DMS 273 (cell line): ENCODE data around the gene STK32B.
A peak's percentile ranks its signal among the peaks of the same experiment; 100 is the strongest.
"Not testable (repeated sequence)": the region's sequence is repeated elsewhere in the genome, so short reads cannot be mapped to it uniquely, and the experiment has no call there.

Experiments
- DNase-seq: peaks from one replicate; lab custom pipeline; 2025; ENCODE audit not compliant: unreplicated experiment; lab: John Stamatoyannopoulos, UW

STK32B gene

DNA sequence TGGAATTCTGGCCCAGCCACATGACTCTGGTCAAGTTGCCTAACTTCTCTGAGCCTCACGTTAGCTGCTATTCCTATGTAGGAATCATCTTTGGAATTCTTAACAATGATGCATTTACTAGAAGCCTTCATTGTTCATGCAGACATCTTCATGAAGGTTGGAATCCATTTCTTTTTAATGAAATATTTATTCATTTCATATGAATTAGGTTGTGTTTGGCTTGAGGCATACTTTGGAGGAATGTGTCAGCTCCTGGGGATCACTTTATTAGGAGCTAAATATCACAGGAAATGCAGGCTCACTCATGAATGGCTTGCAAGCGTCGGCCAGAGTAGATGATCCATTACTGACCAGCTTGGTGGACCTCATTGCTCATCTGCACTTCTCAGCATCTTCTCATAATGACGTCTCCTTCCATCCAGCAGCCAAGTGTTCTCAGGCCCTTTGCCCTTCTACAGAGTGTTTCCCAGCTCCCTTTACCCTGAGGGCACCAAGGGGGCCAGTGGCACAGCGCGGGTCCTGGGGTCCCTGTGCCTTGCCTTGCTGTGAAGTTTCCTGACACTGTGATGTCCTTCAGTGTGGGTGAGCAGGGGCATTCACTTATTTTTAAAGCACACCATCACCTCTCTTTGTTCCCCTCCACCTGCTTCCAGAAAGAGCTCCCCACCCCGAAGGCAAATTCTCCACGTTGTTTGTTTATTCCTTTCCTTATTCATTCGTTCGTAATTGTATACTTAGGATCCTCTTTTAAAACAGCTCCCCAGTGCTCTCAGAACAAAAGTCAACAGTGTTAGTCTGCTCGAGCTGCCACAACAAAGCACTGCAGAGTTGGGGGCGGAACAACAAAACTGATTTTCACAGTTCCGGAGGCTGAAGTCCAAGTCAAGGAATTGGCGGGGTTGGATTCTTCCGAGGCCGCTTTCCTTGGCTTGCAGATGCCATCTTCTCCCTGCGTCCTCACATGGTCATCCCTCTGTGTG, 106.8 kb downstream of the STK32B start:
- no peak for DNase-seq

DNA sequence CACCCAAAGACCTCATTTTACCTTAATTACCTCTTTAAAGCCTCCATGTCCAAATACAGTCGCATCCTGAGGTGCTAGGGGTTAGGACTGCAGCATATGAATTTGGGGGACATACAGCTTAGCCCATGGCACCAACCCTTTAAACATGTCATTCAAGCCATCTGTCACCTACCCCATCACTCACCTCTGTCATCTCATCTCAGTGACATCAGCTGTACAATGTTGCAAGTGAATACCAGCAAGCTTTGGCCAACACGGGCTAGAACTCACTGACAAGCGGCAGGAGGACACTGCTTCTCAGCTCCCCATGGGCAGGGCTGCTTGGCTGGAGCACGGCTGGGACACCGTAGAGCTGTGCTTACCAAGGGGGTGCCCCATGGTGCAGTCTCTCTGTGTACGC, 107.5 kb downstream of the STK32B start:
- no peak for DNase-seq

DNA sequence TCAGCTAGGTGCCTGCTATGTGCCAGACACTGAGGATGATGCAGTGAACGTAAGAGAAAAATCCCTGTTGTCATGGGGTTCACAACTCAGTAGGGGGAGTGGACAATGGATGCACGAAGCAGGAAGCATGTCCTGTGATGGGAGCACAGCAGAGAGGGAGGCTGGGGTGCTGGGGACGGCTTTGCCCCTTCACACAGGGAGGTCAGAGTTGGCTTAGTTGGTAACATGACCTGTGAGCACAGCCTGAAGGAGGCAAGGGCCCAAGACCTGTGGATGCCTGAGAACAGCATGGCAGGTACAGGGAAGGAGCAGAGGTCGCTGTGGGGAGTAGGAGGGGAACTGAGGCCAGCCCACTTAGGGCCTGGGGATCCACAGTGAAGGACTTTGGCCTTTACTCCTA, 109.4 kb downstream of the STK32B start:
- DNase-seq: no peak

DNA sequence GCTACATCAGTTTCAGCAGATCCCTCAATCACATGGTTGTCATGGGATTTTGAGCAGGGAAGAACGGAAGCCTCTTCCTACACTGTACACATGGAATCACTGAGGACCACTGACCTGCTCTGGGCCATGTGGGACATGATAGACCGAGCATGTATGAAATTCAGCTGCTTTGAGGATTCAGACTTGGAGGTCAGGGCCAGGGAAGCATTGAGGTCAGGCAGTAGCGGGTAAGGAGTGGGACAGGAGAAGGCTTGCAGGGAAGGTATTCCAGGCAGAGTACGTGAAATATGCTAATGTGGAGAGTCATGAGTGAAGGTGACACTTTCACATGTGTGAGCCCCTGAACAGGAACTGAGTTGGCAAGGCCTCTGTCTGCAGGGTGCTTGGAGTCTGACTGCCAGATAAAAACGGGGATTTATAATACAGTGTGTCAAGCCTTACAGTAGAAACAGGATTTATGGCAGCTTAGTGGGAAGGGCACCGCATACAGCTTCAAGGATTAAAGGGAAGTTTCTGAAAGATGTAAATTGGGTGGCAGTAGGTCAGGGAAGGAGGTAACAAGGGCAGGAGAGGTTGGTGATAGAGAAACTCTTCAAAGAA, 111.7 kb downstream of the STK32B start:
- DNase-seq: no peak

DNA sequence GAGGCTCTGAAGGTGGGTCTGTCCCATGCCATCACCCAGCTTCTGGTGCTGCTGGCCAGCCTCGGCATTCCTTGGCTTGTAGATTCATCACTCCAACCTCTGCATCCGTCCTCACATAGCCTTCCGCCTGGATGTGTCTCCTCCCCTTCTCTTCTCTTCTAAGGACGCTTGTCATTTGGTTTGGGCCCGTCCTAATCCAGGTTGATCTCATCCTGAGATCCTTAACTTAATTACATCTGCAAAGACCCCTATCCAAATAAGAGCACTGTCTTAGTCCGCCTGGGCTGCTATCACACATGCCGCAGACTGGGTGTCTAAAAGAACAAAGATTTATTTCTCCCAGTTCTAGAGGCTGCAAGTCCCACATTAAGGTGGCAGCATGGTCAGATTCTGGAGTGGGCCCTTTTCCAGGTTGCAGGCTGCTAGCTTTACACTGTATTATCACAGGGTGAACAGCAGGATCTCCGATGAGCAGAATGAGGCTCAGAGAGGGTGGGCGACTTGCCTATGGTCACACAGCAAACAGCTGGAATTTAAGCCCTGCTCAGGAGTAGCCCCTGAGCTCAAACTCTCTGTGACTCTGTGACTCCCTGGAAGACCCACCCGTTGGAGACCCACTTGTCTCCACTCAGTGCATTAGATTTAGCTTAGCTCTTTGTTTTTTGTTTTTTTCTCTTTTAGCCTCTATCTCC, 113.1 kb downstream of the STK32B start:
- no peak for DNase-seq

DNA sequence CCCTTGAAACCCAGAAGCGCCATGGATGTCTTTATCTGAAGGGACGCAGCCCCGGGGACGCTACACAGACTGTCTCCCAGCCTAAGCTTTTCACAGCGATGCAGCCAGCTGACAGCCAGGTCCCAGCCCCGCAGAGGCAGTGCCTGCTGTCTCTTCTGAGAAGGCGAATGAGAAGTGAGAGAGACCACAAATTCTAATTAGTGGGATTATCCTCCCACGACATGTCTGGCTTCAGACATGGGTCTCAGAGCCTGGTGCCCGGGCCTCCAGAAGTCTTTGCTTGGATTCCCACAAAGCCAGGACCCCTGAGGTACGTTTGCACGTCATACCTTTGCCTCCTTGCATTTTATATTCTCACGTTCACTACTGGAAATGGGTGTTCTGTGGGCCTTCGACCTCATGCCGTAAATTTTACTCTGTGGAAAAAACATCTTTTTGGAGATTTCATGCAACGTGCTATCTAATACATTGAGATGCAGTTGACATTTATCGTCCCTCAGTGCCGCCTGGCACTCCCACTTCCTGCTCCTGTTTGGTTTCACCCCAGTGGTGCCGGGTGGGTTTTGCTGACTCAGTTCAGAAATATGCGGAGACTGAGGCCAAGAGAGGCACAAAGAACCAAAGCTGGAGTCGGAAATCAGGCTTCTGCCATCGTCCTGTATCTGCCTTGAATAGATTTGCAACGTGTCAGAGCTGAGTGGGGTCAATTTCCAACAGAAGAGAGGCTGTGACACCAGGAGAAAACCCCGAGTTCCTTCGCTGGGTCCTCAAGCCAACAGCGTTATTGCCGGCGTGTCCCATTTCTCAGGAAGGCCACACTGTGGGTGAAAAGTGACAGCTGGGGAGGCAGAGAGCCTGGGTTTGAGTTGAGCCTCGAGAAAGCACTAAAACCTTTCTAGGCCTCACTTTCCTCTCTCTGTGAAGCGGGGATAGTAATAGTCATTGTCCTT, 114.4 kb downstream of the STK32B start:
- no peak for DNase-seq

DNA sequence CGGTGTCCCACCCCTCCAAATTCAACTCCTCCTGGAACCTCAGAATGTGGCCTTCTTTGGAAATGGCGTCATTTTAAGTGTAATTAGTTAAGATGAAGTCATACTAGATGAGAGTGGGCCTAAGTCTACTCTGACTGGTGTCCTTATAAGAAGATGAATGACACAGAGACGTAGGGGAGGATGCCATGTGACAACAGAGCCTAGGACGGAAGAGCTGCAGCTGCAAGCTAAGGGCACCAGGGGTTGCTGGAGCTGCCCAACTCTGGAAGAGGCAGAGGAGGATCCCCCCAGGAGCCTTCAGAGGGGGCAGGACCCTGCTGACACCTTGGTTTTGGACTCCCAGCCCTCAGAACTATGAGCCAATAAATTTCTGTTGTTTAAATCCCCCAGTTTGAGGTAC, 115.1 kb downstream of the STK32B start:
- DNase-seq: no peak

DNA sequence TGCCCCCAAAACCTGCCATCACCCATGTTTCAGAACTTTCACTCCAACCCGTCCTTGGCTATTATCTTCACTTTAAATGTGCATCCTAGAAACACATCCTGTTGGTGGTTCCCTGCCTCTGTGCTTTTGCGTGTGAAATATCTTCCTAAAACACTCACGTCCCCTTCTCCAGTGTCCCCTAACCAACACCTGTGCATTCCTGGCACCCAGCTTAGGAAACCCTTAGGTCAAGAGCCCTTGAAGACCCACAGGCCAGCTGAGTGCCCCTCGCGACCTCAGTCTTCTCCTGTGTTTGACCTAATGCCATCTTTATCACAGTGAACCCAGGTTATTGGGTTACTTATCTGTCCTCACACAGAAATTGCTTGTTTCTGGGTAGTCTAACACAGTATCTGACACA, 117.6 kb downstream of the STK32B start:
- no peak for DNase-seq

DNA sequence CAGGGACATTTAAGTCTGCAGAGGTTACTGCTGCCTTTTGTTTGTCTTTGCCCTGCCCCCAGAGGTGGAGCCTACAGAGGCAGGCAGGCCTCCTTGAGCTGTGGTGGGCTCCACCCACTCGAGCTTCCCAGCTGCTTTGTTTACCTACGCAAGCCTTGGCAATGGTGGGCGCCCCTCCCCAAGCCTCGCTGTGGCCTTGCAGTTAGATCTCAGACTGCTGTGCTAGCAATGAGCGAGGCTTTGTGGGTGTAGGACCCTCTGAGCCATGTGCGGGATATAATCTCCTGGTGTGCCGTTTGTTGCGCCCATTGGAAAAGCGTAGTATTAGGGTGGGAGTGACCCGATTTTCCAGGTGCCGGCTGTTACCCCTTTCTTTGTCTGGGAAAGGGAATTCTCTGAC, 124.6 kb downstream of the STK32B start:
- DNase-seq: not testable (repeated sequence)

DNA sequence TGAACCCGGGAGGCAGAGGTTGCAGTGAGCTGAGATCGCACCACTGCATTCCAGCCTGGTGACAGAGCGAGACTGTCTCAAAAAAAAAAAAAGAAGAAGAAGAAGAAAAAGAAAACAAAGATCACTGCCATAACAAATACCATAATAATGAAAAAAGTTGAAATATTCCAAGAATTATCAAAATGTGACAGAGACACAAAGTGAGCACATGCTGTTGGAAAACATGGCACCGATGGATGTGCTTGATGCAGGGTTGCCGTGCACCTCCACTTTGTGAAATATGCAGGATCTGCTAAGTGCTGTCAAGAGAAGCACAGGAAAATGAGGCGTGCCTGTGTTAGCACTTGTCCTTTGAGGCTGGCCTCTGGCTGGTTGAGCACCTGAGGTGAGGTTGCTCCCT, 133.3 kb downstream of the STK32B start:
- no peak for DNase-seq

DNA sequence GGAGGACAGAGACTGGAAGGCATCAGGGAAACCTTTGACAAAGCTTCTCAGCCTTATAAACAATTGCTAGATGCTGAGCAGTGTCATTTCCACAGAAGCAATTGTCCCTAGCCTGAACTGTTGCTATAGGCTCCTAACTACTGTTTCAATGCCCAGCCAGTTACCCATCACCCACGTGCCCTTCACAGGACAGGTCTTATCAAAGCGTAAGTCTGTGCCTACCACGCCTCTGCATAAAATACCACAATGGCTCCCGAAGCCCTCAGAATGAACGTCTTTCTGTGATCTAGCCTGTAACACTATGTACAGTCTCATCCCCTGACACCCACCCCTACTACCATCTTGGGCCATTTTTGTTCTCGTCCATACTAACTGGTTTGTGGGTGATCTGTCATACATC, 134.3 kb downstream of the STK32B start:
- DNase-seq: no peak

DNA sequence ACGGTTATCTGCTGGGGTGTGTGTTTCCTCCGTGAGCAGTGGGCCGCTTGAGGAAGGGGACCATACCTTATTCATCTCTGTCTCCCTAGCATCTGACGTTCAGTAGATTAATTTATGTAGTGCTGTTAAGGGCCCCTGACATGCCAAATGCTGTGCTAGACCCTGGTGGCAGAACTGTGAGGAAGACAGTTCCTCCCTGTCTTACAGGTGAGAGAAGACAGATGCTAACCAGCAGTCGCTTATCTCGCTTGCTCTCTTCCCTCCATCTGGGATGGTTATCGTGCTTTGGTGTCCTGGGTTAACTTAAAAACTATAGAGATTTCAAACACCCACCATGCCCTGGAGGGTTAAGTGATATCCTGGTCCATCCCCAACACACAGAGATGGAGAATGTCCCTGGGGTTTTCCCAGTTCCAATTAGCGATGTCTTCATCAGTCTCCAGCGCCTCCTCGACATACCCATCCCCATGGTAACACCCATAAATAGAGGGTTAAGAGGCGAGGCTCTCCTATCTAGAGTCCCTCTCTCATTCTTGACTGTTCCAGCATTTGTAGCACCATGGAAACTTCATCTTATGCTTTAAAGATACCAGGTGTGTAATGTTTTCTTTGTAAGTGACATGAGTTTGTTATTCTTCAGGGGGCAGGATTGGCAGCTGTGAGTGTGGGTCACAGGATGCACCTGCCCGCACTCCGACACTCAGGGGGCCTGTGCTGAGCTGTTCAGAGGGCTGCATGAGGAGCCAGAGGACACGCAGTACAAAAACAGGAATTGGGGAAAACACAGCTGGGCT, 135.2 kb downstream of the STK32B start:
- DNase-seq: no peak

DNA sequence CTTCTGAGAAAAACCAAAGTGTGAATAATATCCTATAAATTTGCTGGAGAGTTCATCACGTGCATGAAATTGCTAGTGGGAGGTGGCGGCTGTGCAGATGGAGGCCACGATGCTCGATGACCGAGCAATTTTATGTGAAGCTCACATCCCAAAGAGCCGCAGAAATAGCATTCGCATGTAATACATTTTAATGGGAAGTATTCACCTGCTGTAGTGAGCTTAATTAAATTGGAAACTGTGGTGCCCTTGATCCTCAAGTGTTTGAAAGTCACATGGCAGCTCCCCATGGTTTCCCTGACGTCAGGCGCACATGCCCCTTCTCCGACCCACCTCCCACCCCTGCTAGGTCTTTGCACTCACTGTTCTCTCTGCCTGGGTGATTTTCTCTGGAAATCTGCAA, 136.8 kb downstream of the STK32B start:
- no peak for DNase-seq

DNA sequence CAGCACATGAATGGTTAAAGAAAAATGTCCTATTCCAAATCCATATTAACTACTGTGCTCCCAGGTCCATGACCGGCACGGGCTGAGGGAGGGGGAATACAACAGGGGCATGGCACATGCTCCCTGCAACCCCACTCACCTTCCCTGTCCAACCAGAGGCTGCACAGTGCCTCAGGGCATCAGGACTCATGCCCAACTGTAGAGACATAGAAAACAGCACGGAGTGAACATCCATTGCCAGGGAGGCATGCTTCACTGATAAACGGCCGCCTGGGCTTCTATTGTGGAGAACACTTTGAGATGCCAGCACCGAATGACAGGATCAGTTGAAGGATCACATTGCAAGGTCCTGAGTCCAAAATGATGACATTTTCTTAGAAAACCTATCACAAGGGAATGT, 140.6 kb downstream of the STK32B start:
- no peak for DNase-seq

DNA sequence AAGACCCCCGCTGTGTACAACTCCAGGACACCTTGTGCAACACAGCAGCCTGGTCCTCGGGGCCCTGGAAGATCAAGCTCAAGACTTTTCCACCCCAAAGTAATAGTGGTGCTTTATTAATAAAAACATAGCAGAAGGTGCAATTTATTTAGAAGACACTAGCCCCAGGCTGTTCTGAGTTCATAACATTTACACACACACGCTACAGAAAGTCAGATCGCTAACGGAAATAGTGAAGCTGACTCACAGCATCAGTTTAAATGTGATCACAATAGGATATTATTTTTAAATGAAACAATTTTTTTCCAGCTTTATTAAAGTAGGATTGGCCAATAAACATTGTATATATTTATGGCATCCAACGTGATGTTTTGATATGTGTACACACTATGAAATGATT, 141.0 kb downstream of the STK32B start:
- no peak for DNase-seq

DNA sequence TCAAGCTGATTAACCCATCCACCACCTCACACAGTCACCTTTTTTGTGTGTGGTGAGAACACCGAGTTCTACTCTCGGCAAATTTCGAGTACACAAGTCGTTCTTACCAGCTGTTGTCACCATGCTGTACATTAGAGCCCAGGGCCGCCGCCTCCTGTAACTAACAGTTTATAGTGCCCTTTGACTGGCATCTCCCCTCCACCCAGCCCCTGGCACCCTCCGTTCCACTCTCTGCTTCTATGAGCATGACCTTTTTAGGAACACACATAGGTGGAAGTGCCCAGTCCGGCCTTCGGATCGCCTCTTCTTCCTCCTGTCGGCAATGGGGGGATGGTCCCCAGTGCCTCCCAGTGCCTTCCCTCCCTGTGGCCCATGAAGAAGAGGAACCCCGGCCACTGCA, 141.4 kb downstream of the STK32B start:
- no peak for DNase-seq

DNA sequence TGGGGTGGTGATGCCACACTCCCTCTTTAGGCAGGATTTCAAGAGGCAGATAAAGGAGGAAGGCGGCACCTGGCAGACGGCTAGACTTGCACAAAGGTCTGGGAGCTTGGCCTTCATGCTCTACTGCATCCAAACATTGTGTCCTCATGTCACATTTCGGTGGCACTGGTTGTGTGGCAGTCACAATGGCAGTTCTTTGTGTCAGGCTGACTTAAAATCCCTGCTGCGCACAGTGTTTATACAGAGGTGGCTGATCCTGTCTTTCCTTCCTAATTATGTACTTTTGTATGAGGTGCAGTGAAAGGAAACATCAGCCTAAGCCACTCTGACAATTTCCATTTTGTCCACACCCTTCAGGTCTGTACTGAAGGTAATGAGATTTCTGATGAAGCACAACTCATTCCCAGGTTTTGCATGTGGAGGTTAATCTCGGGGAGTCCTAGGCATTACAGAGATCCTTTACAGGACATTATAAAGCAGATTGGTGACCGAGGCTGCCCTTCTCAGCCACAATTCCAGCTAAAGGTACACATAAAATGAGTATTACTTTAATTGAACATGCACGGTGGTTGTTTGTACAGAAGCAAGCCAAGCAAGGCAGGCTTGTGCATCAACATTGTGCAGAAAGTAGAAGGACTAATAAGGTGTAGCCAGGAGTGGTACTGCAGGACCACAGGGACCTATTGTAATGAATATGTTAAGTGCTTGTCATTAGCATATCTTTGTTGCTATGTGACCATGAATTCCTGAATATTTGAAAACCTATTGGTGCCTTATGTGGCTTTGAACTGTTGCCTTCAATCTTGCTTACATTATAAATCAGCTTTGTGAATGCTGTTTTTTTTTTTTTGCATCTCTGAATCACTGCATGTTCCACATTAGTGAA, 147.6 kb downstream of the STK32B start:
- peak; percentile 25 for DNase-seq

DNA sequence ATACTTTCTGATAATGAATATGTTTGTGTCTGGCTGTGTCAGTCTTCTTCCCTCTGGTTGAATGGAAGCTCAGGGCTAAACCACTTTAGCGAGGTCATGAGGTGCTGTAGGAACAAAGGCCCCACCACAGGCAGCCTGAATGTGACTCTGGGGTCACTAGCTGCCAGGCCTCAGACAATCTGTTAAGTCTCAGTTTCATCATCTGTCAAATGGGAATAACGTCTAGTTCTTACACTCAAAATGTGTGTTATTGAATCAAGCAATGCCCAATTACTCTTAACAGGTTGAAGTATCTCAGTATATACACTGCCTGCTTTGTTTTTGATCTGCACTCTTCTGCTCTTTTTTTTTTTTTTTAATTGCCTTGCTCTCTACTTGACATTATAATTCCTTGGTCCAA, 148.6 kb downstream of the STK32B start:
- DNase-seq: peak; percentile 12

DNA sequence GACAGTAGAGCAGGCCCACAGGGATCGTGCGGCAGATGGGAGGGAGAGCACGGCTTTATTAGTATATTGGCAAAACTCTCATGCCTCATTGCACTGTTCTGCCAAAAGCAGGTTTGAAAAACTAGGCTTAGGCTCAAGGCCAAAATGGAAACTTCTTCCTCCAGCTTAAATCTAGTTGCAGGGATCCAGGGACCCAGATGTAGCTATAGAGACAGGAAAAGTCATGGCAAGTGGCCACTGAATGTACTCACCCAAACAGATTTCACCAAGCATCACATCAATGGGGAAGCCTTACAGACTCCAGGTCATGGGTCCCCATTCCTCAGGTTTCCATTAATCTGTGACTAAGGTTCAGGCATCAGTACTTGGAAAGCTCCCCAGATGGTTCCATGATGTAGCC, 149.2 kb downstream of the STK32B start:
- peak; percentile 57 for DNase-seq
